Myocyte (in vitro differentiated cells): Measurements from ENCODE around the gene AKAP13. TPM values are rescaled to one million over a fixed set of nuclear protein-coding genes. Genes with fewer than 3 reads are reported as not detected.

ENCODE experiments used
- DNase-seq: peaks from one replicate; pipeline ENCODE4 v3.0.0-alpha.2; 2012; ENCODE audit warnings: low read depth
- total RNA-seq: library from RNA; depleted of rRNA; stranded (reverse); fragments of >200 nt; gene quantifications from 2 replicates; pipeline ENCODE4 v1.2.3, GENCODE V29; 2014

AKAP13 gene
- total RNA-seq, 1 donor from 2014 or later, result 201 TPM

DNA sequence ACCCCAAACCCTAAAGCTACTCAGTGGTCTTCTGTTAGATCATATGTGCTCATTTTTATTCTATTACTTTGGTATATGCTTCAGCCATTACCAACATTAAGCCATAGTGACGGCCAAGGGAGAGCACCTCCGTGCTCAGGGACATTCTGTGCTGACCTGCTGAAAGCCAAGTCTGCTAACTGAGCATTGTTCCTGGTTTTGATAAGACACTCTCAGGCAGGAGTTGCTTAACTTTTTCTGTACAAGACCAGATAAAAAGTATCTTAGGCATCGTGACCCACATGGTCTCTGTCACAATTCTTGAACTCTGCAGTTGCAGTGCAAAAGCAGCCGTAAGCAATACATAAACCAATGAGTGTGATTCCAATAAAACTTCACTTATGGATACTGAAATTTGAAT, 313.7 kb downstream of the AKAP13 start:
- DNase-seq, result no peak

DNA sequence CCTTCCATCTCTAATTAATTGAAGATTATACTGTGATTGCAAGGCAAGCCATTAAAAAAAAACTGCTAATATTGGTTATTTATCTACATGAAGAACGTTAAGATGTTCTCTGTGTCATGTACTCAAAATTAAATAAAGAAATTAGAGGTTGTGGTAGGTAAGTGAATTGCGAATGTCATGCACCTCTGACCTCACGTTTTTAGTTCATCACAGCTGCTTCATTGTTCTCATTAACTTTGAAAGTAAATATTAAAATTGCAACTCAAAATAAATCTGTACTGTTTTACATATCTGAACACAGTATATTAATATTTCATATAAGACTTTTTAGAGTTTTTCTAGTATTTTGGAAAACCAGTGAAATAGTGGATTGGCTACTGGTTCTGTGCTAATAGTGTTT, 320.4 kb downstream of the AKAP13 start:
- no peak for DNase-seq

- peak; percentile 59 for DNase-seq
Measured at GRCh38 chr15:85702321-85703101, 322.1 kb downstream of the AKAP13 start.

GRCh38 chr15:85704066-85704465, 323.7 kb downstream of the AKAP13 start:
- no peak for DNase-seq

DNA sequence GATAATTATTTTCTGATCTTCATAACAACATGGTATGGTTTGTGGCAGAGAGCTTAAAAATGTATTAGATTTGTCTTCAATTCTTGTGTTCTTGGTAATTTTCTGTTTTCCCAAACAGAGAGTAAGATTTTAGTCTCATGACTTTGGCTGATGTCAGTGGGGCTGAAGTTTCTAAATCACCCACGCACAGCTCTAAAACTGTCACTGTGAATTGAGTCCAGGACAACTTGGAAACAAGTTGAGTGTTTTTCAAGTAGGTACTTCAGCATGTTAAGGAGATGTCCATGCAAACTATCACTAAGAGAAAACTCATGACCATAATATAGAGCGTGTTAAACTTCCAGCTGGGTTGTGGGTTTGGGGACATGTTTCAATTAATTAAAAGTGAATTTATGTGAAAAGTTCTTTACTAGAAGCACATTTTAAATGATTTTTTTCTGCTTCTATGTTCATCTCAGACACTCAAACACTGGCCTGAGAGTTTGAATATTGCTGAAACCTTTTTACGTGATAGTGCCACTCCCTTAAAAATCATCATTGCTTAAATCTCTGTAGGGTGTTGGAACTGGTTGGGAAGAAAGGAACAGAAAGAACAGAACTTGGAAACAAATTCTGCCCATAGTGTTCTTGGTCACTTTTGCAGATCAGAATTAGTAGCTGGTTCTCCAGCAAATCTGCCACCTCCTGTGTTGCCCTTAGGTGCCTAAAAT, 324.5 kb downstream of the AKAP13 start:
- DNase-seq, result no peak

DNA sequence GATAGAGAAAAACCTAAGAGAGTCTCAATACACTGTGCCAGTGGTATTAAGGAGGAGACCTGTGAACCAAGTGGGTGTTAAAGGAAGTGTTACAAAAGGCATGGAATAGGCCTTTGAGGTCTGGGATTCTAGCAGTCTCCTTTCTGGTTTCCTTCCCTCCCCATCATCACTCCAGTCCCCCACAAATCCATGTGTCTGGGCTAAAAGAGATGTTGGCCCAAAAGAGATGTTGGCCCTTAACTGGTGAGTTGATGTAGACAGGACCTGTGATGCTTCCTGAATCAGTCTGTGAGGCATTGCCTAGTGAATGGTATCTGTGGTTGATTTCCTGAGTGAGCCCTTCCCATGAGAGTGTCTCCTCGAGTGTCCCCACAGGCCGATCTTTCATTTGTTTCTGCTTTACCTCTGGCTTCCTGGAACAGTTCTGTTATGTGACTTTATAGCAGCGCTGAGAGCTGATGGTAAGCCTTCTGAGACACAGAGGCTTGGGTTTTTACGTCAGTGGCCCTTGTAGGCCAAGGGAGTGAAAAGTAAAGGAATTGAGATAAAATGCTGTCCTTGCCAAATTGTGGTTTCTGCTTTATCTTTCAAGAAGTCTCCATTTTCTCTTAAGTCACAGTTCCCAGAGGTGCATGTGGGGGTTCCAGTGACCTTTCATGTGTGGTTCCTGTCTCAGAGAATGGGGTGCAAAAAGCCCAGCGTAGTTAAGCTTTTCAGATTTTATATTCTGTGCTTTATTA, 326.5 kb downstream of the AKAP13 start:
- no peak for DNase-seq

DNA sequence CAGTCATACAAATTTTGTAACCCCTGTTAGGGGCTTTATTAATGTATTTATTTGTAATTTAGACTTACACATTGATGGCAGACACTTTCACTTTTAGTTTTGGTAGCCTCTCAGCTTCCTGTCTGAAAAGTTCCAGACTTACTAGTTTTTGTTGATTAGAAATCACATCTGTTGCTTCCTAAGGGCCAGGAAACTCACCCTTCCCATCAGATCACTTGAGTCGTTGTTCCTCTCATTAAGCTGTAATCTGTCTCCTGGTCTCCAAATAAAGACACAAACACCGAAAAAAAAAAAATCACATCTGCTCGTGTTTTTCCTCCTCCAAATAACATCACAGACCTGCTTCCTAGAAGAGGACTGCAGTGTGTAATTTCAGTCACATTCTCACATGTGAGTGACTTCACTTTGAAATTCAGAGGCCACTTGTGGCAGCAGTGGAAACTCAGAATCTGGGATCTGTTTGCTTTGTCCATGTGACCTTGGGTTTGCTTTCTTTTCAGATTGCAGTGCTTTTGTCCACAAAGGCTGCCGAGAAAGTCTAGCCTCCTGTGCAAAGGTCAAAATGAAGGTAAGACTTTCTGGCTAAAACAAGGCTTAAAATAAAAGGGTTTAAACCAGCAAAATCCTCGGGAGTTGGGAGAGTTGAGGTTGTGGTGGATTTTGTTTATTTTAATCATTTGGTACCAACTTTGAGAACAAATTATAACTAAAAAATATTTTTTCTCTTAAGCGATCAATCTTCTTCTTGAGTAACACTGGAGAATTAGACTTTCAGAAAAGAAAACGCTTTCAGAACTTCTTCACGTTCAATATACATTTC, 327.3 kb downstream of the AKAP13 start:
- DNase-seq, result peak; percentile 57

GRCh38 chr15:85708402-85708941, 328.1 kb downstream of the AKAP13 start:
- no peak for DNase-seq

DNA sequence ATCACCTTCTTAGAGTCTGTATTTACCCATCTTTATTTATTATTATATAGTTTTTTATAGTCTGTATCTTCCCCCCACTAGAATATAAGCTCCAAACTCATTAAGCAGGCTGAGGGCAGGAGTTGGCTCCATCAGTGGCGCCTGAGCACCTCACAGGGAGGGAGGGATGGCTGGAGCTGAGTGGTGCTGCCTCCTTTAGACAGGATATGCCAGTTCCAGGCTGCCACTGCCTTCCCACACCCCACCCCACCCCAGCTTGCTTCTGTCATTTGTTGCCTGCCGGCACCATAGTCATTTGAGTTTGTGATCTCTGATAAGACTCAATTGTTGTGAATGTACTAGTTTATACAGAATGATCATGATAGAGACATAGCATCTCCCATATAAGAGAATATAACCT, 328.8 kb downstream of the AKAP13 start:
- DNase-seq, result no peak

DNA sequence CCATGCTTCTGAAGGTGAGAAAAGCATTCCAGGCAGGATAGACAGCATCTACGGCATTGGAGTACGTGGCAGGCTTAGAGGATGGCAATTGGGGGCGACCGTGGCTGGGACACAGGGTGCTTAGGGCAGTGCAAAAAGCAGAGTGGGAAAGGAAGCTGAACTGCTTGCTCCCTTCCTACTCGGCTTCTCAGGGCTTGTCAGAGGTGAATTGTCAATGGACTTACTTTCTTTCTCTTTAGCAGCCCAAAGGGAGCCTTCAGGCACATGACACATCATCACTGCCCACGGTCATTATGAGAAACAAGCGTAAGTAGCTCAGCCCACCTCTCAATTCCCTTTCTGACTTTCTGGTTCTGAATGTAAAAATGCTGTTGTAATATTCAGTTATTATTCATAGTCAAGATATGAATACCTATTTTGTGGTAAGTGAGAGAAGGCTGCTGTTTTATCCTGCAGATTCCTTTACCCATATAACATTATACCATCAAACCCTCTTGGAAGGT, 330.0 kb downstream of the AKAP13 start:
- no peak for DNase-seq

DNA sequence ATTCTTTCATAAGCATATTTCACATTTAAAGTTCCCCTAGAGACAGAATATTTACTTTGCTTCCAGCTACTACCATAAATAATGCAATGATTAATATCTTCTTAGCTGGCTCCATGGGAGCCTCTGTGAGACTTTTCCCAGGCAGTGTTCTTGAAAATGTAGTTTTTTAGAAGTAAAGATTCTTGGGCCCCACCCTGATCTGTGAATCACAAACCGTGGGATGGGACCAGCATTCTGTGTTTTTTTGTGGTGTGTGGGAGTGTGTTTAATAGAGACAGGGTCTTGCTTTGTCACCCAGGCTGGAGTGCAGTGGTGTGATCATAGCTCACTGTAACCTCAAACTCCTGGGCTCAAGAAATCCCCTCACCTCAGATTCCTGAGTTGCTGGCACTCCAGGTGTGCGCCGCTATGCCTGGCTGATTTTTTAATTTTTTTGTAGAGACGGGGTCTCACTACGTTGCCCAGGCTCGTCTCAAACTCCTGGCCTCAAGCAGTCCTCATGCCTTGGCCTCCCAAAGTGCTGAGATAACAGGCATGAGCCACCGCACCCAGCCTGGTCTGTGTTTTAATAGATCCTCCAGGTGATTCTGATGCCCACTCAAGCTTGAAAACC, 331.3 kb downstream of the AKAP13 start:
- no peak for DNase-seq

DNA sequence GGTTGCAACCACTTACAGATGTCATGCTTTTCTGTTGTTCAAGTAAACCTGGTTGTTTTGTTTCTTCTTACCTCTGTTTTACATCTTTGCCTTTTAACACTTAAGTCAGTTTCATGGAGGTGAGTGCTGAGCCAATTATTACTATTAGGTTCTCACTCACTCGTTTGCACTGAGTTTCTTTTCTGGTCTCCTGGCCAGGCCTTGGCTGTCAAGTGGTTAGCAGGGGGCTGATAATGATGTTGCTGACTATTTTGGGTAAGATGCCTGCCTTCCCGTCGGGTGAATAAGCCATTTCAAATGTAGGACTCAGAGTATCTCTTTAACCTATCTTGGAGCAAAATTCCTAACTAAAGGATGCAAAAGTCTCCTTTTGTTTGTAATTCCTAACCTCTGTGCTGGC, 335.9 kb downstream of the AKAP13 start:
- DNase-seq, result peak; percentile 29

DNA sequence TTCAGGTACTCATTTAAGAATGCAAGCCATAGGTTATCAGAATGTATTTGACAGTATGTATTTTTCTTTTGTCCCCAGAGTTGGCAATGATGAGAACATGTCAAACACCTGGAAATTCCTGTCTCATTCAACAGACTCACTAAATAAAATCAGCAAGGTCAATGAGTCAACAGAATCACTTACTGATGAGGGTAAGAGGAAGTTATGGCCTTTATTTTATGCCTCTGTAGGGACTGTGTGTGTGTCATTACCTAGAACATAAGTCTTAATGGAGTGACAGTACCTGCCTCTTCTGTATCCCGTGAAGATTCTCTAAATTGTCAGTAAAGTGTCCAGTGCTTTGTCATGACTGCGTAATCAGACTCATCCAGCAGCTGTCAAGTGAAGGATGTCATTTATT, 336.8 kb downstream of the AKAP13 start:
- no peak for DNase-seq

DNA sequence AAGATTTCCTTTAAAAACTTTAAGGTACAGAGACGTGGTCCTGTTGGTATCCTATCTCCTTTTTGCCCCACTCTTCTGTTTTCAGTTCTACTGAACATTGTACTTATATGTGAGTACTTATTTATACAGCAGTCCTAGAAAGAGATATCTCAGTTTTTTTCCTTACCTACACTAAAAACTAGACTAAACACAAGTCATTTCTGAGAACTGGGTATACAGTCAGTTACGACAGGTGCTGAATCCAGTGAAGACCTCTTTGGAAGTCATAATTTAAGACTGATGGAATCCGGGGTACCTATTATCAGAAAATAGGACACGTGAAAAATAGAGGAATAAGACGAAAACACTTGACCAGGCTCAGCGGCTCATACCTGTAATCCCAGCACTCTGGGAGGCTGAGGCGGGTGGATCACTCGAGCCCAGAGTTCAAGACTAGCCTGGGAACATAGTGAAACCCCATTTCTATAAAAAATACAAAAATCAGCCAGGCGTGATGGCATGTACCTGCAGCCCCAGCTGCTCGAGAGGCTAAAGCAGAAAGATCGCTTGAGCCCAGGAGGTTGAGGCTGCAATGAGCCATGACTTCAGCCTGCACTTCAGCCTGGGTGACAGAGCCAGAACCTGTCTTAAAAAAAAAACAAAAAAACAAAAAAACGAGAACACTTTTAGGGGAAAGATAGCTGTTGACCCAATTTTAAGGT, 338.0 kb downstream of the AKAP13 start:
- DNase-seq, result no peak

- DNase-seq, result no peak
Measured at GRCh38 chr15:85718981-85719380, 338.6 kb downstream of the AKAP13 start.

DNA sequence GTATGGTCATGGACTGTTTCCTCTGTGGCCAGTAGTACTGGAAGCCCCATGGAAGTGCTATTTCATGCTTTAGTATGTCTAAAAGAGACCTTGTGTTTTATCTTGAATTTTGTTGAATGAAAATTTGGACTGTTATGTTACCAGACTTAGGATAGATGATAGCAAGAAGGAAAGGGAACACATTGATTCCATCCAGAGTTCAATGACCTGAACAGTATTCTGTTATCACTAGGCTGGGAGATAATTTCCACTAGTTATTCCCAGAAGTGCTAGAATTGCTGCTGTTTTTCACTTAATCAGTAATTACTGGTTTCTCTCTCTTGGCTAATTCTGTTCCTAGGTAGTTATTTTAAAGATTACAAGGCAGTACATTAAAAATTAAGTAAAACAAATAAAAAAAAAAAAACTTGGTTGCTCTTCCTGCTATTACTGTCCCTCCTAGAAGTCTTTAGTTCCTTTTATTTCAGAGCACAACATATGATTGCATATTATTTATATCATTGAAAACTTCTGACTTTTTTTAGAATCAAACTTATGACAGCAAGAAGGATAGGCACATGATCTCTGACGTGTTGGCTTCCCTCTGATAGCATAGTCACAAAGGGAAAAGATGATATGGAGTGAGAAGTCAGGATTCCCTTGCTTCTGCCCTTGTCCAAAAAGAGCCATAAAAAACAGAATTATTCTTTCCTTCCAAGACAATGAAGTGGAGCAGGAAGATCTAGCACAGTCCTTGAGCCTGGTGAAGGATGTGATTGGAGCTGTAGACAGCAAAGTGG, 342.2 kb downstream of the AKAP13 start:
- DNase-seq, result no peak

GRCh38 chr15:85723960-85724945, 343.9 kb downstream of the AKAP13 start:
- DNase-seq, result no peak

GRCh38 chr15:85725019-85725418, 344.6 kb downstream of the AKAP13 start:
- peak; percentile 40 for DNase-seq
